ENCODE measurements around the gene ELF5.

Gene ELF5

GRCh38 chr11:34468209-34468841 lies 45.3 kb downstream of the ELF5 start:
- in situ Hi-C loops (cut with HindIII; ENCODE audit: low pct_ligation_motif_present, low pct_unique_long_range_greater_than_20kb, low sequenced_read_pairs): no loop called here
- DNase-seq: peak; percentile 42

GRCh38 chr11:34466802-34467488 lies 46.6 kb downstream of the ELF5 start:
- no peak for DNase-seq
- in situ Hi-C loops (cut with HindIII; ENCODE audit: low pct_ligation_motif_present, low pct_unique_long_range_greater_than_20kb, low sequenced_read_pairs): no loop called here

GRCh38 chr11:34464591-34465051 lies 49.0 kb downstream of the ELF5 start:
- in situ Hi-C loops (cut with HindIII; ENCODE audit: low pct_ligation_motif_present, low pct_unique_long_range_greater_than_20kb, low sequenced_read_pairs): no loop called here

GRCh38 chr11:34461215-34461614 lies 52.4 kb downstream of the ELF5 start:
- DNase-seq: no peak
- in situ Hi-C loops (cut with HindIII; ENCODE audit: low pct_ligation_motif_present, low pct_unique_long_range_greater_than_20kb, low sequenced_read_pairs): no loop called here

More at GRCh38 chr11:34464591-34465051, 49.0 kb downstream of the ELF5 start:
- no peak for DNase-seq

GRCh38 chr11:34460278-34460677 lies 53.3 kb downstream of the ELF5 start:
- DNase-seq: no peak
- in situ Hi-C loops (cut with HindIII; ENCODE audit: low pct_ligation_motif_present, low pct_unique_long_range_greater_than_20kb, low sequenced_read_pairs): no loop called here

- DNase-seq: no peak
- in situ Hi-C loops (cut with HindIII; ENCODE audit: low pct_ligation_motif_present, low pct_unique_long_range_greater_than_20kb, low sequenced_read_pairs): no loop called here
These were observed 54.0 kb downstream of the ELF5 start for GRCh38 chr11:34459507-34460162.

- in situ Hi-C loops (cut with HindIII; ENCODE audit: low pct_ligation_motif_present, low pct_unique_long_range_greater_than_20kb, low sequenced_read_pairs): no loop called here
- no peak for DNase-seq
These were observed 55.1 kb downstream of the ELF5 start for GRCh38 chr11:34458525-34458924.

GRCh38 chr11:34457607-34458006 lies 56.0 kb downstream of the ELF5 start:
- in situ Hi-C loops (cut with HindIII; ENCODE audit: low pct_ligation_motif_present, low pct_unique_long_range_greater_than_20kb, low sequenced_read_pairs): no loop called here

GRCh38 chr11:34454308-34455032 lies 59.1 kb downstream of the ELF5 start:
- DNase-seq: no peak
- in situ Hi-C loops (cut with HindIII; ENCODE audit: low pct_ligation_motif_present, low pct_unique_long_range_greater_than_20kb, low sequenced_read_pairs): no loop called here

More at GRCh38 chr11:34457607-34458006, 56.0 kb downstream of the ELF5 start:
- no peak for DNase-seq

GRCh38 chr11:34451053-34451452 lies 62.5 kb downstream of the ELF5 start:
- in situ Hi-C loops (cut with HindIII; ENCODE audit: low pct_ligation_motif_present, low pct_unique_long_range_greater_than_20kb, low sequenced_read_pairs): no loop called here
- DNase-seq: no peak

- in situ Hi-C loops (cut with HindIII; ENCODE audit: low pct_ligation_motif_present, low pct_unique_long_range_greater_than_20kb, low sequenced_read_pairs): no loop called here
- DNase-seq: no peak
These were observed 64.6 kb downstream of the ELF5 start for GRCh38 chr11:34449013-34449412.

- DNase-seq: no peak
- in situ Hi-C loops (cut with HindIII; ENCODE audit: low pct_ligation_motif_present, low pct_unique_long_range_greater_than_20kb, low sequenced_read_pairs): no loop called here
These were observed 65.2 kb downstream of the ELF5 start for GRCh38 chr11:34448223-34448994.

GRCh38 chr11:34447044-34447443 lies 66.5 kb downstream of the ELF5 start:
- DNase-seq: no peak

GRCh38 chr11:34446386-34446785 lies 67.2 kb downstream of the ELF5 start:
- no peak for DNase-seq
- in situ Hi-C loops (cut with HindIII; ENCODE audit: low pct_ligation_motif_present, low pct_unique_long_range_greater_than_20kb, low sequenced_read_pairs): no loop called here

More at GRCh38 chr11:34447044-34447443, 66.5 kb downstream of the ELF5 start:
- in situ Hi-C loops (cut with HindIII; ENCODE audit: low pct_ligation_motif_present, low pct_unique_long_range_greater_than_20kb, low sequenced_read_pairs): no loop called here

GRCh38 chr11:34445956-34446355 lies 67.6 kb downstream of the ELF5 start:
- no peak for DNase-seq
- in situ Hi-C loops (cut with HindIII; ENCODE audit: low pct_ligation_motif_present, low pct_unique_long_range_greater_than_20kb, low sequenced_read_pairs): no loop called here

GRCh38 chr11:34444428-34444827 lies 69.2 kb downstream of the ELF5 start:
- DNase-seq: no peak
- in situ Hi-C loops (cut with HindIII; ENCODE audit: low pct_ligation_motif_present, low pct_unique_long_range_greater_than_20kb, low sequenced_read_pairs): no loop called here

GRCh38 chr11:34443136-34443535 lies 70.5 kb downstream of the ELF5 start:
- DNase-seq: no peak
- in situ Hi-C loops (cut with HindIII; ENCODE audit: low pct_ligation_motif_present, low pct_unique_long_range_greater_than_20kb, low sequenced_read_pairs): no loop called here

GRCh38 chr11:34441814-34442213 lies 71.8 kb downstream of the ELF5 start:
- in situ Hi-C loops (cut with HindIII; ENCODE audit: low pct_ligation_motif_present, low pct_unique_long_range_greater_than_20kb, low sequenced_read_pairs): no loop called here
- DNase-seq: no peak

Measured in ACHN (cell line).